Endodermal cell (in vitro differentiated cells): ENCODE data around the gene GABRB3. TPM values are rescaled to one million over a fixed set of nuclear protein-coding genes. Genes with fewer than 3 reads are reported as not detected.

Experiments used
- DNase-seq: peaks from one replicate; pipeline ENCODE4 v3.0.0-alpha.2; 2017
- H3K27ac ChIP-seq: 2 replicates; pipeline ENCODE4 v1.5.1; 2013; ENCODE audit warnings: mild to moderate bottlenecking, low read depth, low read length, moderate library complexity
- H3K27me3 ChIP-seq: 2 replicates; pipeline ENCODE4 v1.6.1; 2013; ENCODE audit warnings: mild to moderate bottlenecking, low read length, moderate library complexity; ENCODE audit not compliant: insufficient read depth, control insufficient read depth, poor library complexity, severe bottlenecking
- H3K36me3 ChIP-seq: 2 replicates; pipeline ENCODE4 v1.7.0; 2013; ENCODE audit warnings: mild to moderate bottlenecking, low read length, moderate library complexity; ENCODE audit not compliant: control insufficient read depth, insufficient read depth
- H3K4me1 ChIP-seq: one replicate; pipeline ENCODE4 v1.7.0; 2013; ENCODE audit warnings: low read length; ENCODE audit not compliant: control insufficient read depth, insufficient read depth
- H3K4me3 ChIP-seq: 2 replicates; pipeline ENCODE4 v1.5.1; 2013; ENCODE audit warnings: mild to moderate bottlenecking, low read length, moderate library complexity
- H3K9ac ChIP-seq: 2 replicates; pipeline ENCODE4 v1.6.1; 2013; ENCODE audit warnings: mild to moderate bottlenecking, low read length, moderate library complexity; ENCODE audit not compliant: poor library complexity, severe bottlenecking; ENCODE audit errors: extremely low read depth
- H3K9me3 ChIP-seq: 2 replicates; pipeline ENCODE4 v1.6.1; 2013; ENCODE audit warnings: mild to moderate bottlenecking, low read length, moderate library complexity; ENCODE audit not compliant: control insufficient read depth
- H3K27ac Mint-ChIP-seq: 2 replicates; pipeline ENCODE4 v1.8.0; 2020; ENCODE audit warnings: mixed read lengths
- H3K27me3 Mint-ChIP-seq: 2 replicates; pipeline ENCODE4 v1.8.0; 2021; ENCODE audit warnings: mild to moderate bottlenecking, mixed read lengths; ENCODE audit not compliant: insufficient read depth
- H3K36me3 Mint-ChIP-seq: 2 replicates; pipeline ENCODE4 v1.8.0; 2020; ENCODE audit warnings: low read depth, mixed read lengths
- H3K4me1 Mint-ChIP-seq: 2 replicates; pipeline ENCODE4 v1.8.0; 2020; ENCODE audit warnings: mixed read lengths
- H3K4me3 Mint-ChIP-seq: 2 replicates; pipeline ENCODE4 v1.8.0; 2020; ENCODE audit warnings: mild to moderate bottlenecking, moderate library complexity, mixed read lengths
- H3K9me3 Mint-ChIP-seq: 2 replicates; pipeline ENCODE4 v1.8.0; 2020; ENCODE audit warnings: mild to moderate bottlenecking, mixed read lengths
- CTCF ChIP-seq: fragments of 200-600 bp; sonication (generic); conservative IDR thresholded peaks from 2 replicates; pipeline ENCODE4 v1.5.0; 2021; ENCODE audit warnings: antibody characterized with exemption, mild to moderate bottlenecking
- WGBS, 2 experiments: methylation state at CpG; one replicate each; pipeline versions ENCODE4 v1.1.5 to v1.1.7; 2013; ENCODE audit warnings: missing lambda C conversion rate in 2 of 2, mixed read lengths in 1 of 2; ENCODE audit not compliant: insufficient coverage in 1 of 2, insufficient read length in 1 of 2; 5-methylcytosine and 5-hydroxymethylcytosine counted together
- total RNA-seq, 2 donors: library from RNA; stranded (reverse); fragmentation: NEBNext Ultra II Directional in 1 of 2; extraction: Animal tissue kit (Norgen Biotek cat#: 25700) in 1 of 2; gene quantifications; 2 replicates in 1 of 2; 3 replicates in 1 of 2; pipeline ENCODE4 v1.2.1, GENCODE V29; 2021

The GABRB3 gene
- total RNA-seq, 2 donors from 2014 or later: 81.8 to 122 TPM

- H3K4me3 Mint-ChIP-seq: no peak overlapping the region
- Histone ChIP-seq H3K36me3 (peaks cover 6% of the 10 kb centered on the region), H3K27ac (no peak overlapping the region), H3K4me3 (no peak overlapping the region), H3K27me3 (no peaks in the 10 kb centered on the region), H3K9ac (no peak overlapping the region), H3K4me1 (no peaks in the 10 kb centered on the region), H3K9me3 (peaks cover 12% of the 10 kb centered on the region)
- peaks cover 5% of the 10 kb centered on the region for H3K4me1 Mint-ChIP-seq
- peaks cover 2% of the 10 kb centered on the region for H3K9me3 Mint-ChIP-seq
- H3K27me3 Mint-ChIP-seq: no peaks in the 10 kb centered on the region
- WGBS, 2 experiments: 95 to 100% methylated on average over 5 to 9 of the region's 9 CpGs
- TF ChIP-seq CTCF: no peak
- H3K36me3 Mint-ChIP-seq: peaks cover 8% of the 10 kb centered on the region
- H3K27ac Mint-ChIP-seq: no peak overlapping the region
- DNase-seq: peak; percentile 22
Observed at GRCh38 chr15:26644948-26645347, 127.9 kb downstream of the GABRB3 start.

- H3K27ac Mint-ChIP-seq: no peak overlapping the region
- no peak for TF ChIP-seq CTCF
- no peaks in the 10 kb centered on the region for H3K27me3 Mint-ChIP-seq
- Histone ChIP-seq H3K4me3 (no peak overlapping the region), H3K9ac (no peak overlapping the region), H3K27me3 (no peaks in the 10 kb centered on the region), H3K9me3 (no peaks in the 10 kb centered on the region), H3K4me1 (no peaks in the 10 kb centered on the region), H3K27ac (no peak overlapping the region), H3K36me3 (no peaks in the 10 kb centered on the region)
- 96 to 99% methylated on average over 4 to 6 of the region's 6 CpGs for WGBS, 2 experiments
- H3K36me3 Mint-ChIP-seq: peaks cover 8% of the 10 kb centered on the region
- peak; percentile 43 for DNase-seq
- no peaks in the 10 kb centered on the region for H3K9me3 Mint-ChIP-seq
- H3K4me3 Mint-ChIP-seq: no peak overlapping the region
- peaks cover 11% of the 10 kb centered on the region for H3K4me1 Mint-ChIP-seq
Observed at GRCh38 chr15:26641144-26641543, 131.7 kb downstream of the GABRB3 start.

- no peak overlapping the region for H3K27ac ChIP-seq
- no peaks in the 10 kb centered on the region for H3K27me3 ChIP-seq
- no peak overlapping the region for H3K9ac ChIP-seq
- no peak overlapping the region for H3K4me3 ChIP-seq
- no peak overlapping the region for H3K4me3 Mint-ChIP-seq
- no peaks in the 10 kb centered on the region for H3K9me3 ChIP-seq
- H3K9me3 Mint-ChIP-seq: no peaks in the 10 kb centered on the region
- 92 to 96% methylated on average over 4 to 5 of the region's 5 CpGs for WGBS, 2 experiments
- no peaks in the 10 kb centered on the region for H3K36me3 ChIP-seq
- H3K4me1 Mint-ChIP-seq: peaks cover 12% of the 10 kb centered on the region
- no peak for TF ChIP-seq CTCF
- no peak overlapping the region for H3K27ac Mint-ChIP-seq
- peaks cover 8% of the 10 kb centered on the region for H3K36me3 Mint-ChIP-seq
- peaks cover under 1% of the 10 kb centered on the region for H3K4me1 ChIP-seq
- no peaks in the 10 kb centered on the region for H3K27me3 Mint-ChIP-seq
- peak; percentile 1 for DNase-seq
Observed at GRCh38 chr15:26640601-26641000, 132.3 kb downstream of the GABRB3 start.
